Stimulated activated CD4-positive, alpha-beta T cell treated with anti-CD3 and anti-CD28 coated beads, Interleukin-12 subunit alpha, Interleukin-12 subunit beta, amount 100 ng/mL, for 4 hours (primary cell): ENCODE results near the gene DIPK1B.

Source experiments
- DNase-seq: peaks from one replicate; pipeline ENCODE4 v3.0.0-alpha.2; 2020

The DIPK1B gene

DNA sequence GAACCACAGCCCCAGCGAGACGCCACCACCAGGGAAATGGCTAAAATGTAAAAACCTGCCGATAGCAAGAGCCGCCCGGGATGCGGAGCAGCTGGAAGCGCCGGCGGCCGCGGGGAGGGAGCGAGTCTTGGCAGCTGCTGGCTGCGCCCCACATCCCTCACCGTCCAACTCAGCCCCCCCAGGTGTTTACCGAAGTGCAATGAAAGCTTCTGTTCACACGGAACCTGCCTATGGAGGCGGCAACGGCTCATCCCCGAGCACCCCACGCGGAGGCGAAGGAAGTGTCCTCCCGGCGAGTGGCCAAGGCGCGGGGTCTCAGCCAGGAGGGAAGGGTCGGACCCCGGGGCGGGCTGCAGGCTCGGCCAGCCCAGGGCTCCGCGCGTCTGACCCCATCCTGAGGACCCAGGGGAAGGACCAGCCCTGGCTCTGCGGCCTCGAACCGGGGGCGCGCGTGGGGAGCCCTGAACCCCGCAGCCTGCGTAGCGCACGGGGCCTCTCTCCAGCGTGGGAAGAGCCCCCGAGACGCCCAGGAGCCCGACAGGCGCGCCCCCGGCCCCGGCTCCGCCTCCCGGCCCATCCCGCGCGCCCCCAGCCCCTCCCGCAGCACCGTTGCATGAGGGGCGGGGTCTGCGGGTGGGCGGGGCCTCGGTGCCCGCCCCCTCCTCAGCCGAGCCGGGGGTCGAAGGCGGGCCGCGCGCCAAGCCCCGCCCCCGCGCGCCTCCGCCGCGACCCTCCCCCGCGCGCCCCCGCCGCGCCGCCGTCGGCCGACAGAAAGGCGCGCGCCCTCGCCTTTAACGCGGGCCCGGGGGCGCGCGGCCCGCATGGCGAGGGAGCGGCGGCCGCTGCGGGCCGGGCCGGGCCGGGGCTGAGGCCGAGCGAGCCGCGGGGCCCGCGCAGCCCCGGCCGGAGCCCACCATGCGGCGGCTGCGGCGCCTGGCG lies at the start of gene DIPK1B:
TSS of gene DIPK1B (plus strand) at position 822 of the 939 bp plus-strand sequence. CDS start at position 916, 94 bp downstream.
- no peak for DNase-seq

DNA sequence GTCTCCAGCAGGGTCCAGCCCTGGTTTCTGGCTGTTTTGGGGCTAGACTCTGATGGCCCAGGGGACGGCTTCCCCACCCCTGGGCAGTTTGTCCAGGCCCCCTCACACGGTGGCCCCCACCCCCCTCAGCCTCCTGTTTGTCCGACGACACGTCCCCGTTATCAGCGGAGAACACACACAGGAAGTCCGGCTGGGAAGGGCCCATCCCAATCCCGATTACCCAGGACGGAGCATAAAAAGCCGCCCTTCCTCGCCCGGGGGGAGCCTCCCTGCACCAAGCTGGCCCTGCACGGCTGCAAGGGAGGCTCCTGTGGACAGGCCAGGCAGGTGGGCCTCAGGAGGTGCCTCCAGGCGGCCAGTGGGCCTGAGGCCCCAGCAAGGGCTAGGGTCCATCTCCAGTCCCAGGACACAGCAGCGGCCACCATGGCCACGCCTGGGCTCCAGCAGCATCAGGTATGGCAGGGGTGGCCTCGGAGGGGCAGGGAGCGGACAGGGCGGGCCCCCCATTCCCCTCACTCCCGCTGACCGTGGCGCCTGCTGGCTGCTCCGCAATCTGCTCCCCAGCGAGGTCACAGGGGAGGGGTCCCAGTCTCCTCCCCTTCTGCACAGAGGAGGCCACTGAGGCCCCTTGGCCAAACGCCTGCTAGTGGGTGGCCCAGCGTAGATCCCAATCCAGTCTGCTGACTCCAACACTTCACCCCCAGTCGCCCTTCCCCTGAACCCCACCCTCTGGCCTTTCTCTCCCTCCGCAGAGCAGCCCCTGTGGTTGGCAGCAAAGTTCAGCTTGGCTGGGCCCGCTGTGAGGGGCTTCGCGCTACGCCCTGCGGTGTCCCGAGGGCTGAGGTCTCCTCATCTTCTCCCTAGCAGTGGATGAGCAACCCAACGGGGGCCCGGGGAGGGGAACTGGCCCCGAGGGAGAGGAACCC lies 49.5 kb upstream of the DIPK1B start, which contains the start of gene EGFL7:
TSS of gene EGFL7 (plus strand) at position 261 of the 926 bp plus-strand sequence. CDS start 5,367 bp downstream, outside the sequence.
- no peak for DNase-seq

DNA sequence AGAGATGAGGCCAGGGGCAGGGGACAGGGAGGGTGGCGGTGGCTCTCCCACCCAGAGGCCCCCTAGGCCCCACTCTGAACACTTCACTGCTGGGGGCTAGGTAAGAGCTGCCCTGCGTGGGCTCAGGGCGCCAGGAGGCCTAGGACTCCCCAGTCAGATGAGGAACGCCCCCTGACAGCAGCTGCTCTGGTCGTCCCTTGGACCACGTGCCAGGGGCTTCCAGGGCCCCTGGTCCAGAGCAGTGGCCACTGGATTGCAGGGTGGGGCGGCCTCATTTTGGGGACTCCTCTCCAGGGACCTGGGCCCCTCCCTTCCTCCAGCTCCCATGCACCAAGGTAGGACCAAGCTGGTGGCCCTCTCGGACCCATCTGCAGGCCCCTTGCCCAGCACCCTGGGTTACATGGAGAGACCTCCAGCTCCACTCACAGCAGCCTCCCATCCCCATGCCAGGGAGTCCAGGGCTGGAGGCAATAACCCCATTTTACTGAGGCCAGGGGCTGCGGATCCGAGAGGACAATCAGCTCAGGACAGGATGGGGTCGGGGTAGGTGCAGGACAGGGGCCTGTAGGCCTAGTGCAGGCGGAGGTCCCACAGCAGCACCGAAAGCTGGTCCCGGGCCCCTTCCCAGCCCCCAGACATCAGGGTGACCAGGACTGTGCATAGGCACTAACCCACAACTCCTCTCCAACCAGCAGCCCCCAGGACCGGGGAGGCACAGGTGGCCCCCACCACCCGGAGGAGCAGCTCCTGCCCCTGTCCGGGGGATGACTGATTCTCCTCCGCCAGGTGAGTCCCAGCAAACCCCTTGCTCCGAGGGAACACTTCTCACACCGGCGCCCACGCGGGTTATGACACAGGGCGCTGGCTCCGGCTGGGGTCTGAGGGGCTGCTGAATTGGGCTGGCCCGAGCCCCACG lies 48.1 kb upstream of the DIPK1B start:
- DNase-seq, result no peak

DNA sequence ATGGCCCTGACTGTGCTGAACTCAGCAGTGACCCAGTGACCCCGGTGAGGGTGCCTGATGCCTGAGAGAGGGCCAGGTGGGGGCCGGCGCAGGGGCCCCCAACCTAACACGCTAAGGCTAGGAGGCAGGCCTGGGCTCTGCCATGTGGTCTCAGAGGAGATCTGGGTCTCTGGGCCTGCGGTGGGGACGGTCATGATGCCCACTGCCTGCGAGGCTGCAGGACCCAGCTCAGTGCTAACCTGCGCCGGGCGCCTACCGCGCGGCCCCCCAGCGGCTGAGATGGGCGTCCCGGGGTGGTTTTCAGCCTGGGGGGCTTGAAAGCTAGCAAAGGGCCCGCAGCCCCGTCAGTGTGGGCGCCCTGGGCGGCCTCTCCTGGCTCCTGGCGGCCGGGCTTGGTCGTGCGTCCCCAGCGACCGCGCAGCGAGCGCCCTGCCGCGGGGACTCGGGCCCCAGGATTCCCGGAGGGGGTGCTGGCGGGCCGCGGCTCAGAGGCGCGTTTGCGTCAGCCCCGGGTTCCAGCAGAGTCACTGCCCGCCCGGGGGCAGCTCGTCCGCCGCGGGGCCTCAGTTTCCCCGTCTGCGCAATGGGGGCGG lies 47.2 kb upstream of the DIPK1B start:
- DNase-seq, result peak; percentile 25

DNA sequence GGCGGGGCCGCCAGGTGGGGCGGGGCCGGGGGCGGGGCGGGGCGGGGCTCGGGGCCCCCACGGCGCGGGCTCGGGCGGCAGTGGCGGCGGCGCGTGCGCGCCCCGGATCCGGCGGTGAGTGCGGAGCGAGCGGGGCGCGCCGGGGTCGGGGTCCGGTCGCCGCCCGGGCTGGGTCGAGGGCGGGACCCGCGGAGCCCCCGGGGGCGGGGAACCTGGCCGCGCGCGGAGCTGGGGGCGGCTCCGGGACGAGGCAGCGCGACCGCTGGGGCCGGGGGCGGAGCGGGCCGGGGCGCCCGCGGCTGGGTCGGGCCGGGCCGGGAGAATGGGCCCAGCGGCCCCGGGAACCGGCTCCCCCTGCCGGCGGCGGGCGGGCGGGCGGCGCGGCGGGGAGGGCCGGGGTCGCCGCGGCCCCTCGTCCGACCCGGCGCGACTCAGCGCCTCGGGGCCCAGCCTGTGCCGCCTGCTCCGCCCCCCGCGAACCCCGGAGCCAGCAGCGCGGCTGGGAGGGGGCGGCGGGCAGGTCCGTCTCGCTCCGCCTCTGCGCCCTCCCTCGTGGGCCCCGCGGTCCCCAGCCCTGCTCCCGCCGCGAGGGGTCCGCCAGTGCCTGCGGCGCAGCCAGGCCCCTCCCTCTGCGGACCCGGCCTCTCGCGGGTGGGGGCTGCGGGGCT lies 46.5 kb upstream of the DIPK1B start:
- peak; percentile 32 for DNase-seq

DNA sequence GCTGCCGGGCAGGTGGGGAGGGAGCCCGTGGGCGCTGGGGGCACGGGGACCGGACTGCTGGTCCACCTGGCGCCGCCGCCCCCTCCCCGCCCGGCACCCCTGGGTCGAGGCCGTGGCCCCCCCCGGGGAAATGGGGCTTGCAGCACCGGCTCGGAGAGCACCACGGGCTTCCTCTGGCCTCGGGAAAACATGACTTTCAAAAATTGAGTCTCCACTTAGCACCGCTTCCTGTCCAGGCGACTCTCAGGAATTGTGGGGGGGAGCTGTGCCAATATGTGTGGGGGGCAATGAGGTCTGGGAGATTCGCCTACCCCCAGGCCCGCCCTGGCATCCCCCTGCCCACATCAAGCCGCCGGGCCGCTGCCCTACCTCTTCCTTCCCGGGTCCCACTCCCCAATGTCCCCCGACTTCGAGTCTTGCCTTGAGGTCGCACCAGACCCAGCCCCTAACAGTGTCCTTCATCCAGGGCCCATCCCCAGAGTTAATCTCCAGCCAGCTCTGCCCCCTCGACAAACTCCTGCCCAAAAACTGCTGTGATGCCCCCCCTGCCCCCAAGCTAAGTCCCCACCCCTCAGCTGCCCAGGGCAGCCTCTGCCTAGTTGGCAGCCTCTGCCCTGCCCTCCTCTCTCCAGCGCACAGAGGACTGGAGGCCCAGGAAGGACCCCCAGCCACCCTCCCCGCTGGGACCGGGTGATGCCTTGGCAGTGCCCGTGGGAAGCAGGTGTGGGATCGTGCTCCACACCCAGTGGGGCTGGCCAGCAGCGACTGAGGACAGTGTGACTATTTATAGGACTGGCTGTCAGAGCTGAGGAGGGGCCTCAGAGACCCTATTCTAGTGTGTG lies 45.8 kb upstream of the DIPK1B start:
- no peak for DNase-seq

DNA sequence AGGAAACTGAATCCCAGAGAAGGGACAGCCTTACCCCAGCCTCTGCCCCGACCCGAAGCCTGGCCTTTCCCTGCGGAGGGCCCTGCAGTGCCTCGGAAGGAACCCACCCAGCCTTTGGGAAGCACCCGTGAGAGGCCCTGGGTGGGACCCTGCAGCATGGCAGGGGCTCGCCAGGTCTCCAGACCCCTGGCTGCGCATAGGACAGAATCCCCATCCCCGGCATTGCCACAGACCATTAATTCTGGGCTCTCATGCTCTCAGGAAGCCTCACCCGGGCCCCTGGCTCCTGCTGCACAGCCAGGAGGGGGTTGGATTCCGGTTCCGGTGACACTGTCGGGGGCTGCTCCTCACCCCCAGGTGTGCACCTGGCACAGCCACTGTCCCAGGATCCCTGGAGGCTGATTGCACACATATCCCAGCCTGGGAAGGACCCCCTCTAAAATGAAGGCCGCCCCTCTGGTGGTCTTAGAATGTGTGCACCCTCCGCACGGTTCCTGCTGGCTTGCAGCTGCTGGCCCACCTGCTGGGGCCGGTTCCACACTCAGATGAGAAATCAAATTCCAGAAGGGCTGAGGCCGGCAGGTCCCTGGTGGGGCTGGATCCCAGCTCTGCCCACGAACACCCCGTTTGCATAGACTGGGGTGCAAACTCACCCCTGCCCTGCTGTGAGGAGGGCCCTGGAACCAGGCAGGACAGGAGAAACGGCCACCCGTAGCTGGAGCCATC lies 45.0 kb upstream of the DIPK1B start:
- no peak for DNase-seq

DNA sequence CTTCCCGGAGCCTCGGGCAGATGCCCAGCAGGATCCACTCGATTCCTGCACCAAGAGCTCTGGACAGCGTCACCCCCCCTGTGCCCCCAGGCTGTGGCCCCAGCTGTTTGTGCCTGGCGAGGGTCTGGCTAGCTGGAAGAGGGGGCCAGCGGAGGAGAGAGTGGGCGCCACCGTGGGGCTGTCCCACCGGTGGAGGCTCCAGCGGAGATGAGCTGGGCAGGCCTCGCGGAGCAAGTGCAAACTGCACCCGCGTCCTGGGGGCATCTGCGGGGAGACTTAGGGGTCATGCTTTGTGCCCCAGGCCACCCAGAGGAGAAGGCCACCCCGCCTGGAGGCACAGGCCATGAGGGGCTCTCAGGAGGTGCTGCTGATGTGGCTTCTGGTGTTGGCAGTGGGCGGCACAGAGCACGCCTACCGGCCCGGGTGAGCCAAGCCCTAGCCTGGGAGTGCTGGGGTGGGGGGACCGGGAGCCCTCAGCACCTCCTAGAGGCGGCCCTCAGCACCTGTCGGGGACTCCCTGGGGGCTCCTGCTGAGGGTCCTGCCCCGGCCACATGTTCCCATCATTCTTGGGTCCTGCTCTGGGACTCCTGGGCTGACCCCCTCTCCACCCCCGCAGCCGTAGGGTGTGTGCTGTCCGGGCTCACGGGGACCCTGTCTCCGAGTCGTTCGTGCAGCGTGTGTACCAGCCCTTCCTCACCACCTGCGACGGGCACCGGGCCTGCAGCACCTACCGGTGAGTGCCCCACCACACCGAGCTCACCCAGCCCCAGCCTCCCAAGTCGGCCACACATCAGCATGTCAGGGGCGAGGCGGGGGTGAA lies 44.2 kb upstream of the DIPK1B start:
- no peak for DNase-seq

DNA sequence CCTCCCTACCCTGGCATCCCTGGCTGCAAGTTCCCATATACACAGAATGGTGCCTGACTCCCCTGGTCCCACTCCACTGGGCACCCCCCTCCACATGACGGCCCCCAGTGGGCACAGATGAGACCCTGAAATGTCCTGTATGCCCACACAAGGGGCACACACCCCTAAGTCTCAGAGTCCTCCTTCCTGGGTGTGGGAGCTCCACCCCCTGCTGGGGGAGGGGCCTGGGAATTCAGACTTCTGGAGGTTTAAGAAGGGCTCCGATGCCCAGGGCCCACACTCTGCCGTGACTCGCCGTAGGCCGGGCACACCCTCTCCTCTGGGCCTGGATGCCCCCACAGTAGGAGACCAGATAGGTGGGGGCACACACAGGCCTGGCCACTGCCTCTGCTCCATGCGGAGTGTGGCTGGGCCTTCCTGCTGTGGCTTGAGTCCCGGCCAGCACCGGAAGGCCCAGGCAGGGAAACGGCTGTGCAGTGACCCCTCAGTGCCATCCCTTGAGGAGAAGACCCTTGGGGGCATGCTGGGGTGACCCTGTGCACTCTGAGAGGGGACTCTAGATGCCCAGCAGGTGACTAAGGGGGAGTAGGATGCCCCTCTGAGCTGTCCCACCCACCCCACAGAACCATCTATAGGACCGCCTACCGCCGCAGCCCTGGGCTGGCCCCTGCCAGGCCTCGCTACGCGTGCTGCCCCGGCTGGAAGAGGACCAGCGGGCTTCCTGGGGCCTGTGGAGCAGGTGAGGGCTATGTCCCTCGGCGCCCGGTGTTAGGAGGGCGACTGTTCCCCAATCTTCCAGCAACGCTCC lies 43.2 kb upstream of the DIPK1B start:
- DNase-seq, result no peak

DNA sequence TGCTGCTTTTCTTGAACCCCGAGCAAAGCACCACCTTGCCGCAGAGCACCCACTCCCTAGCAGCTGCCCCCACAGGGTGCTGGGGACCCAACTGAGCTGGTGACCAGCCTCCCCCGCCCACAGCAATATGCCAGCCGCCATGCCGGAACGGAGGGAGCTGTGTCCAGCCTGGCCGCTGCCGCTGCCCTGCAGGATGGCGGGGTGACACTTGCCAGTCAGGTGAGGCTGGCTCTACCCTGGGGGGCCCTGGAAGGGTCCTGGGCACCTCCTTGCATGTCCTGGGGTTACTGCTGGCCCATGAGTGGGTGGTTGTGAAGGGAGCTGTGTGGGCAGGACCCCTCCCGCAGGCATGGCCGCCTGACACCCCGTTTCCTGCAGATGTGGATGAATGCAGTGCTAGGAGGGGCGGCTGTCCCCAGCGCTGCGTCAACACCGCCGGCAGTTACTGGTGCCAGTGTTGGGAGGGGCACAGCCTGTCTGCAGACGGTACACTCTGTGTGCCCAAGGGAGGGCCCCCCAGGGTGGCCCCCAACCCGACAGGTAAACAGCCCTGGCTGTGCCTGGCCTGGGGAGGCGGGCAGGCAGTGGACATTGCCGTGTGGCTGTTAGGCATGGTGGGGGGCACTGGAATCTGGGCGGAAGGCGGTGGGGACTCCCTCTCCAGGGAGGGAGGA lies 42.4 kb upstream of the DIPK1B start:
- DNase-seq, result no peak

DNA sequence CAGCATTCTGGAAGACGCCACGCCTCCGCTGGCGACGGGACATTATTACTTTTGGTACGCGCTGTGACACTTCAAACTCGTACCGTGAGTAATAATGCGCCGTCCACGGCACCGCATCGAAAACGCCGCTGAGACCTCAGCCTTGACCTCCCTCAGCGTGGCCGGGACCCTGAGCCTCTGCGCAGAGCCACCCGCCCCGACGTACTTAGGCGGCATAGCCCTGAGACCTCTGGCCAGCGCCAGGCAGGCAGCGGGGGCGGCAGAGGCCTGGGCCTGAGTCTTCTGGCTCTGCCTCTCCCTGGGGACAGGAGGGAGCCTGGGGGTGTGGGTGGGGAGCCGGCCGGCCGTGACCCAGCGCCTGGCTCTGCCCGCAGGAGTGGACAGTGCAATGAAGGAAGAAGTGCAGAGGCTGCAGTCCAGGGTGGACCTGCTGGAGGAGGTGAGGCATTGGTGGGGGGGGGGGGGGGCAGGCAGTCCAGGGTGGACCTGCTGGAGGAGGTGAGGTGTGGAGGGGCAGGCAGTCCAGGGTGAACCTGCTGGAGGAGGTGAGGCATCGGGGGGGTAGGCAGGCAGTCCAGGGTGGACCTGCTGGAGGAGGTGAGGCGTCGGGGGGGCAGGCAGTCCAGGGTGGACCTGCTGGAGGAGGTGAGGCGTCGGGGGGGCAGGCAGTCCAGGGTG lies 41.7 kb upstream of the DIPK1B start:
- no peak for DNase-seq

DNA sequence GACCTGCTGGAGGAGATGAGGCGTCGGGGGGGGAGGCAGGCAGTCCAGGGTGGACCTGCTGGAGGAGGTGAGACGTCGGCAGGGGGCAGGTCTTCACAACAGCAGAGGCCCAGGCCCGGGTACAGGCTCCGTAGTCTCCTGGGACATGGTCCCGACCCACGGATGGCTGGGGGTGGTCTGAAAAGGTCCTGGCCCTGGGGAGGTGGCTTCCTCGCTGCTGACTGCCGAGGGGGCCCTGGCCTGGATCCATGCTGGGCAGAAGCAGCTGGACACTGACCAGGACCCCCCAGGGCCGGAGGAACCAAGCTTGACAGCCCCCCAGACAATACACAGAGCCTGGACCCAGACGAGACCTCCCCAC lies 41.1 kb upstream of the DIPK1B start:
- DNase-seq, result no peak

DNA sequence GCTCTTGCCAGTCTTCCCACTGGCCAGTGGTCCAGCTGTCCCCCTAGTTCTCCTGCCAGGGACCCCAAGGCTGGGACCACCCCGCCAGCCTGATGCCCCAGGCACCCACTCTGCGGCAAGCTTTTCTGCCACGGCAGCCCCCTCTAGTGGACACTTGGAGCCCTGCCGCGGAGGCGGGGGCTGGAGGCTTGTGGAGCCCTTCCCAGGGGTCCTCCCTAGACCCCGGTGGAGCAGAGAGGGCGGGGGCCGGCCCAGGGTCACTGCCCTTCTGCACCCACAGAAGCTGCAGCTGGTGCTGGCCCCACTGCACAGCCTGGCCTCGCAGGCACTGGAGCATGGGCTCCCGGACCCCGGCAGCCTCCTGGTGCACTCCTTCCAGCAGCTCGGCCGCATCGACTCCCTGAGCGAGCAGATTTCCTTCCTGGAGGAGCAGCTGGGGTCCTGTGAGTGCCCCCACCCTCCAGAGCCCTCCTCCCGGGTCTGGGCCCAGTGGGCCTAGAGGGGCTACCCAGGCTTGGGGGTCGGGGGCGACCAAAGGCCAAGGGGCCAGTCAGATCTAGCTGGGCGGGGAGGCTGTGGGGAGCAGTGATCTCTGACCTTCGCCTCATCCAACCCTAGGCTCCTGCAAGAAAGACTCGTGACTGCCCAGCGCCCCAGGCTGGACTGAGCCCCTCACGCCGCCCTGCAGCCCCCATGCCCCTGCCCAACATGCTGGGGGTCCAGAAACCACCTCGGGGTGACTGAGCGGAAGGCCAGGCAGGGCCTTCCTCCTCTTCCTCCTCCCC lies 40.5 kb upstream of the DIPK1B start:
- peak; percentile 48 for DNase-seq

DNA sequence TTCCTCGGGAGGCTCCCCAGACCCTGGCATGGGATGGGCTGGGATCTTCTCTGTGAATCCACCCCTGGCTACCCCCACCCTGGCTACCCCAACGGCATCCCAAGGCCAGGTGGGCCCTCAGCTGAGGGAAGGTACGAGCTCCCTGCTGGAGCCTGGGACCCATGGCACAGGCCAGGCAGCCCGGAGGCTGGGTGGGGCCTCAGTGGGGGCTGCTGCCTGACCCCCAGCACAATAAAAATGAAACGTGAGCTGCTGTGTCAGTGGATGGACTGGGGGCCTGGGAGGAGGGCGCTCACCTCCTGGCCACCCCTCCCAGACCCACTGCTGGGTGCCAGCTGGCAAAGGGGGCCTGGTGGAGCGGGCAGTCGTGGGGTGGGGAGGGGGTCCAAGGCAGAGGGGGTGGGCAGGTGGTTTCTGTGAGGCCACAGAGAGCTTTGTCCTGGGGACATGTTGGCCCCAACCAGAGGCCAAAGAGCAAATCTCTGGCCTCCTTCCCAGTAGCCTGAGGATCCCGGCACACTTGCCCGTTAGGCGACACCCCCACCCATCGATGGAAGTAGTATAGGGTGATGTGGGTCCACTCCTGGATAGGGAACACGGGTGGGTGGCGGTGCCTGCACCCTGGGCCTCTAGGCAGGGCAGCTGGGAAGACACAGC lies 39.8 kb upstream of the DIPK1B start:
- DNase-seq, result no peak
